ENCODE data around the gene TBC1D14.

- TF ChIP-seq CTCF (IDR thresholded peaks at IDR 0.05): no peak
- no peak for TF ChIP-seq POLR2A (IDR thresholded peaks at IDR 0.05)
- TF ChIP-seq POLR2AphosphoS5 (IDR thresholded peaks at IDR 0.05): no peak
Measured at GRCh38 chr4:7029921-7030320, 120.3 kb downstream of the TBC1D14 start.

Measured in transverse colon (tissue), 4 donors.